IMR-90 (cell line): ENCODE results near the gene SLC2A13. TPM values are rescaled to one million over a fixed set of nuclear protein-coding genes. Genes with fewer than 3 reads are reported as not detected.

ENCODE experiments used
- ATAC-seq: fragments of 200-7000 bp; cut with Tn5 transposase; 2 replicates; pipeline ENCODE4 v1.9.1; 2020; ENCODE audit warnings: low read depth, mild to moderate bottlenecking, moderate library complexity
- BruUV-seq: library from RNA; stranded (reverse); fragments of 400-500 nt; replicated peaks from 2 replicates; lab custom pipeline; 2021; lab: Mats Ljungman, UMichigan
- CTCF ChIA-PET: fragments of 300-600 bp; formaldehyde crosslinking; extraction: SDS; loops from one replicate; lab custom pipeline; 2021; ENCODE audit warnings: antibody characterized with exemption; lab: Yijun Ruan, JAX
- POLR2A ChIA-PET: fragments of 300-600 bp; sonication (Branson Sonifier 250); formaldehyde crosslinking; loops from one replicate; lab custom pipeline; 2022; ENCODE audit warnings: antibody characterized with exemption; ENCODE audit not compliant: unreplicated experiment; lab: Charles Lee
- DNase-seq: peaks from one replicate; pipeline ENCODE4 v3.0.0; 2013
- H2AFZ ChIP-seq: replicated peaks from 2 replicates; pipeline ENCODE3; 2013; ENCODE audit warnings: low read length, mild to moderate bottlenecking; ENCODE audit not compliant: poor library complexity
- H2AK5ac ChIP-seq: 2 replicates; pipeline ENCODE4 v1.6.1; 2013; ENCODE audit warnings: low read depth, low read length, inconsistent platforms
- H2AK9ac ChIP-seq: replicated peaks from 2 replicates; pipeline ENCODE3; 2013; ENCODE audit warnings: mild to moderate bottlenecking, low read depth, low read length, moderate library complexity; ENCODE audit not compliant: poor library complexity
- H2BK120ac ChIP-seq: 2 replicates; pipeline ENCODE4 v1.6.1; 2013; ENCODE audit warnings: low read depth, low read length, inconsistent platforms
- H2BK15ac ChIP-seq: 3 replicates; pipeline ENCODE4 v1.6.1; 2013; ENCODE audit warnings: low read depth, low read length, inconsistent platforms
- H2BK20ac ChIP-seq: 2 replicates; pipeline ENCODE4 v1.6.1; 2013; ENCODE audit warnings: low read depth, mild to moderate bottlenecking, inconsistent platforms, low read length, moderate library complexity
- H2BK5ac ChIP-seq: 2 replicates; pipeline ENCODE4 v1.6.1; 2013; ENCODE audit warnings: mild to moderate bottlenecking, low read depth, low read length, inconsistent platforms; ENCODE audit not compliant: poor library complexity, severe bottlenecking
- H3K14ac ChIP-seq: replicated peaks from 2 replicates; pipeline ENCODE4 v1.6.1; 2013; ENCODE audit warnings: low read depth, low read length, inconsistent platforms
- H3K18ac ChIP-seq: 2 replicates; pipeline ENCODE4 v1.6.1; 2013; ENCODE audit warnings: low read depth, low read length, control low read depth
- H3K23ac ChIP-seq: 2 replicates; pipeline ENCODE4 v1.6.1; 2013; ENCODE audit warnings: low read depth, low read length, inconsistent platforms
- H3K27ac ChIP-seq: 2 replicates; pipeline ENCODE4 v1.5.1; 2013; ENCODE audit warnings: mild to moderate bottlenecking, control low read depth, low read length; ENCODE audit not compliant: insufficient read depth
- H3K27me3 ChIP-seq: 2 replicates; pipeline ENCODE4 v1.6.1; 2013; ENCODE audit warnings: low read length; ENCODE audit not compliant: control insufficient read depth, insufficient read depth
- H3K36me3 ChIP-seq: 2 replicates; pipeline ENCODE4 v1.6.1; 2013; ENCODE audit warnings: low read length, mixed read lengths; ENCODE audit not compliant: control insufficient read depth, insufficient read depth
- H3K4ac ChIP-seq: 2 replicates; pipeline ENCODE4 v1.6.1; 2013; ENCODE audit warnings: low read depth, low read length, inconsistent platforms
- H3K4me1 ChIP-seq: 2 replicates; pipeline ENCODE4 v1.6.1; 2013; ENCODE audit warnings: low read length, mixed read lengths; ENCODE audit not compliant: control insufficient read depth, insufficient read depth
- H3K4me2 ChIP-seq: 2 replicates; pipeline ENCODE4 v1.6.1; 2013; ENCODE audit warnings: low read depth, mild to moderate bottlenecking, control low read depth, low read length, moderate library complexity
- H3K4me3 ChIP-seq: 2 replicates; pipeline ENCODE4 v1.5.1; 2013; ENCODE audit warnings: low read depth, mild to moderate bottlenecking, control low read depth, low read length, moderate library complexity; ENCODE audit not compliant: insufficient read depth
- H3K56ac ChIP-seq: 2 replicates; pipeline ENCODE4 v1.6.1; 2013; ENCODE audit warnings: low read length, inconsistent platforms; ENCODE audit not compliant: insufficient read depth; ENCODE audit errors: extremely low read depth
- H3K79me1 ChIP-seq, 2 experiments: 2 replicates each; pipeline ENCODE4 v1.6.1; 2013; ENCODE audit warnings: low read length in 2 of 2, inconsistent platforms in 1 of 2, low read depth in 1 of 2
- H3K9ac ChIP-seq: 2 replicates; pipeline ENCODE4 v1.6.1; 2013; ENCODE audit warnings: low read depth, low read length, control low read depth
- H3K9me1 ChIP-seq: 2 replicates; pipeline ENCODE4 v1.6.1; 2013; ENCODE audit warnings: low read length, inconsistent platforms; ENCODE audit not compliant: insufficient read depth
- H3K9me3 ChIP-seq: 2 replicates; pipeline ENCODE4 v1.6.1; 2013; ENCODE audit warnings: low read length; ENCODE audit not compliant: control insufficient read depth, insufficient read depth
- H4K20me1 ChIP-seq: 2 replicates; pipeline ENCODE4 v1.6.1; 2013; ENCODE audit warnings: low read length, inconsistent platforms; ENCODE audit not compliant: insufficient read depth
- H4K5ac ChIP-seq: 2 replicates; pipeline ENCODE4 v1.6.1; 2013; ENCODE audit warnings: mild to moderate bottlenecking, low read depth, low read length, control low read depth
- H4K8ac ChIP-seq, 2 experiments: 2 replicates each; pipeline ENCODE4 v1.6.1; 2013; ENCODE audit warnings: low read depth in 2 of 2, low read length in 2 of 2, control low read depth in 1 of 2, inconsistent platforms in 1 of 2
- H4K91ac ChIP-seq: 2 replicates; pipeline ENCODE4 v1.6.1; 2013; ENCODE audit warnings: low read depth, low read length, inconsistent platforms; ENCODE audit not compliant: insufficient read depth
- CEBPB ChIP-seq: IDR thresholded peaks from 2 replicates; pipeline ENCODE4 v1.6.1; 2012; ENCODE audit warnings: low read depth, low read length, improper control_type of control experiment
- FOS ChIP-seq: fragments of 150-350 bp; IDR thresholded peaks from 2 replicates; pipeline ENCODE4 v1.6.1; 2016; ENCODE audit warnings: low read depth, low read length
- MXI1 ChIP-seq: IDR thresholded peaks from 2 replicates; pipeline ENCODE4 v1.6.1; 2012; ENCODE audit warnings: low read depth, mild to moderate bottlenecking, low read length, moderate library complexity, borderline replicate concordance
- RFX5 ChIP-seq: IDR thresholded peaks from 2 replicates; pipeline ENCODE4 v1.8.0; 2012; ENCODE audit warnings: low read depth, mild to moderate bottlenecking, low read length, moderate library complexity
- WGBS, 2 experiments: methylation state at CpG; one replicate each; pipeline versions ENCODE4 v1.1.5 to v1.1.7; 2013; ENCODE audit warnings: missing lambda C conversion rate in 2 of 2; ENCODE audit not compliant: insufficient read length in 1 of 2; ENCODE audit errors: extremely low coverage in 2 of 2; 5-methylcytosine and 5-hydroxymethylcytosine counted together
- dilution Hi-C: fragments of 300-500 bp; cut with HindIII; formaldehyde crosslinking; loops from one replicate; pipeline ENCODE4 v1.14.3; 2018; ENCODE audit warnings: low sequenced_read_pairs; ENCODE audit not compliant: unreplicated experiment
- in situ Hi-C: fragments of 300-500 bp; cut with MboI; formaldehyde crosslinking; loops from 3 replicates; pipeline ENCODE4 v1.14.3; 2019; ENCODE audit warnings: low sequenced_read_pairs, inconsistent platforms, mixed read lengths
- intact Hi-C: fragments of 100-400 bp; cut with micrococcal nuclease; formaldehyde crosslinking; loops from 2 replicates; pipeline ENCODE4 v1.10.0; 2022
- polyA plus RNA-seq, 3 experiments: library from polyadenylated mRNA; depleted of rRNA; stranded (reverse); fragments of >200 nt; gene quantifications; 2 replicates each; pipeline ENCODE4 v1.2.3, GENCODE V29; 2012; ENCODE audit warnings: low replicate concordance in 1 of 3
- total RNA-seq: library from RNA; depleted of rRNA; stranded (reverse); fragments of >200 nt; gene quantifications from 2 replicates; pipeline ENCODE4 v1.2.3, GENCODE V29; 2012

The SLC2A13 gene
- total and polyA plus RNA-seq, 2 of the 4 experiments (the other 2 are of a cell fraction), result 1.5 to 3.9 TPM

DNA sequence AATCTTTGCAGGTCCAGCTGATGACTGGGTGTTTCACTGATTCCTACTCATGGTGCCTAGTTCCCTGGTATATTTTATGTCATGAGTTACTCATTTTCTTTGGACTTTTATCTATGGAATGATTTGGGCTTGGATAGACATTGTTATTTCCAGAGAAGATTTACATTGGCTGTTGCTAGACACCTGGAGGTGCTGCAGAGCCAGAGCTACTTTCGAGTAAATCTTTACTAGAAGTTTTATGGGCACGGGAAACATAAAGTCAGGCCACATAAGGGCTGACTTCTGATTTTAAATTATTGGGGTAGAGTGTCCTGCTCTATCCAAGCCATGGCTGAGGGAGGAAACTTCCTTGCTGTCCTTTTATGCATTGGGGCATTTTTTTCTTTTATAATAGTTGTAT lies 310.4 kb downstream of the SLC2A13 start:
- no peak for ATAC-seq
- no peaks in the 10 kb centered on the region for H3K9me3 ChIP-seq
- ChIA-PET POLR2A (no interaction called here), CTCF (no interaction called here)
- intact Hi-C loops (no loop called here), dilution Hi-C loops (no loop called here), in situ Hi-C loops (no loop called here)
- 80% methylated on average over 1 of the region's 2 CpGs; no CpG with 5 or more reads in 1 of the 2 experiments for WGBS, 2 experiments
- no peak overlapping the region for H3K18ac ChIP-seq
- H3K14ac ChIP-seq, result no peak overlapping the region
- H3K27ac ChIP-seq, result no peak overlapping the region
- no peak overlapping the region for H4K5ac ChIP-seq
- no peak overlapping the region for H4K8ac ChIP-seq
- H4K20me1 ChIP-seq, result no peaks in the 10 kb centered on the region
- TF ChIP-seq RFX5, result no peak
- TF ChIP-seq MXI1, result no peak
- TF ChIP-seq CEBPB, result no peak
- no peak for TF ChIP-seq FOS
- H3K9ac ChIP-seq, result no peak overlapping the region
- no peak overlapping the region for H3K4me3 ChIP-seq
- no peak overlapping the region for H2BK20ac ChIP-seq
- DNase-seq, result no peak
- no peak overlapping the region for H2BK15ac ChIP-seq
- H3K36me3 ChIP-seq, result no peaks in the 10 kb centered on the region
- no peaks in the 10 kb centered on the region for H3K9me1 ChIP-seq
- H4K91ac ChIP-seq, result no peak overlapping the region
- no peaks in the 10 kb centered on the region for H3K27me3 ChIP-seq
- no peak overlapping the region for H2AK9ac ChIP-seq
- H3K4ac ChIP-seq, result no peak overlapping the region
- no peak overlapping the region for H3K4me2 ChIP-seq
- H2AK5ac ChIP-seq, result no peak overlapping the region
- H3K4me1 ChIP-seq, result no peaks in the 10 kb centered on the region
- no peak overlapping the region for H2AFZ ChIP-seq
- no peak overlapping the region for H2BK5ac ChIP-seq
- H3K23ac ChIP-seq, result no peak overlapping the region
- H3K79me1 ChIP-seq, result no peaks in the 10 kb centered on the region
- no peak overlapping the region for H2BK120ac ChIP-seq
- BruUV-seq, result no TSS peak
- H3K56ac ChIP-seq, result no peak overlapping the region
